ENCODE data around the gene NDUFS6. TPM values are rescaled to one million over a fixed set of nuclear protein-coding genes. Genes with fewer than 3 reads are reported as not detected.

Gene NDUFS6
- 26.7 and 42.8 TPM in 2 replicates for total RNA-seq

DNA sequence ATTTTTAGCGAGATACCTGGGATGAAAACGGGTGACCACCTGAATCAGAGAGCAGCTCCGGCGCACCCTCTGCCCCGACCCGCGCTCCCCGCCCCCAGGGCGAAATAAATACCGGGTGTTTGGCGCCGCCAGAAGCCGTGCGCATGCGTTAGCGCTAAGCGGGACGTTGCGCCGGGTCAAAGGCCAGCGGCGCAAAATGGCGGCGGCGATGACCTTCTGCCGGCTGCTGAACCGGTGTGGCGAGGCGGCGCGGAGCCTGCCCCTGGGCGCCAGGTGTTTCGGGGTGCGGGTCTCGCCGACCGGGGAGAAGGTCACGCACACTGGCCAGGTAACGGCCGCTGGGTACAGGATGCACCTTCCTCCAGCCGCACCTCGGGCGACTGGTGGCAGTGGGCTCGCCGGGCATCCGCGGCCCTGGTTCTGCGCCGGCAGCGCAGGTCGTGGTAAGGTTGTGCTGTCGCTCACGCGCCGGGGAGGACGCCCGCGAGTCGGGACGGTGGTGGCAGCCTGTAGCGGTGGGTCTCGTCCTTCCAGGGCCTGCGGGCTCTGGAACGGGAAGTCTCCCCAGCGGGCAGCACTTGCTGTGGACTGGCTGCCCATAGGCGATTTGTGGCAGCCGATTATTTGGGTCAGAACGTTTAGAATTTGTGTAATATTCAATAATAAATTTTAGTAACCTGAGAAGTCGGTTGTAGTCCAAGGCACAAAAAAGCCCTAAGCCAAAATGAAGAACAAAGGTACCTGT lies at the start of gene NDUFS6:
NDUFS6 (plus strand) TSS at position 186 of the 745 bp plus-strand sequence; CDS start at position 197, 11 bp downstream.
- DNase-seq (ENCODE audit: low read depth), result no peak

DNA sequence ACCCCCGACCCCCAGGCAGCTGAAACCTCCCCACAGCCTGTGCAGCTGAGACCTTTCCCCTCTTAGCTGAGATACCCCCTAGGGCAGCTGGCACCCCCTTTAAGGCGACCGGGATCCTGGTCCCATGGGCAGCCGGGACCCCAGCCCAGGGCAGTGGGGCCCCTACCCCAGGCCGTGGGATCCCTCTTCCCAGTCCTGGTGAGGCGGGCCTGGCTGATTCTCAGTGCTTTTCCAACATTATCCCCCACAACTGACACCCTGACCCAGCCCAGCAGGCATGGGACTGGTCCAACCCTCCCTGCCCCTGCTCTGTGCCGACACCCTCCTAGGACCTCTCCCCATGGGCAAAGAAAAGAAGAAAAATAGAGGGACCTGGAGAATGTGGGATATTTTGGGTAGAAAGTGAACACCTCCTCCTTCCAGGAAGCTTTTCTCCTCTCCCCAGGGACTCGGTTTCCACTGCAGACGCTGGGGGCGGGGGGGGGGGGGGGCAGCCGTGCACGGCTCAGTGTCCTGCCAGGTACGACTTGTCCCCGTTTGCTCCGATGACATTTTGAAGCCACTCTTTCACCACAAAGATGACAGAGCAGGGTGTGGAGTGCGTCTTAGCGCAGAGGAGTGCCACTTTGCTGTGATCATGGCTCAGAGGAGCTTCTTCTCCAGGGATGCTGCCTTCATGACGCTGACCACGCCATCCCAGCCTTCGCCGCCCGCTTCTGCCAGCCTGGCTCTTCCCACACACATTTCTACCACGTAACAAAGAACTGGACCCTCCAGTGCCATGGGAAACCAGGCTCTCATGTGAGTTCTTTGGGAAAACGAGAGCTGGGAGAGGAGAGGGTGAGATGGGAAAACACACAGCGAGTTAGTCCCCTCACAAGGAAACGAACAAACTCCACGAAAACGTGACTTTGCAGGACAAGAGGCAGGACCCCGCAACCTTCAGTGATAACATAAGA lies 49.1 kb upstream of the NDUFS6 start:
- no peak for DNase-seq (ENCODE audit: low read depth)

- no peak for DNase-seq (ENCODE audit: low read depth)
Observed at GRCh38 chr5:1752881-1753280, 48.3 kb upstream of the NDUFS6 start.

DNA sequence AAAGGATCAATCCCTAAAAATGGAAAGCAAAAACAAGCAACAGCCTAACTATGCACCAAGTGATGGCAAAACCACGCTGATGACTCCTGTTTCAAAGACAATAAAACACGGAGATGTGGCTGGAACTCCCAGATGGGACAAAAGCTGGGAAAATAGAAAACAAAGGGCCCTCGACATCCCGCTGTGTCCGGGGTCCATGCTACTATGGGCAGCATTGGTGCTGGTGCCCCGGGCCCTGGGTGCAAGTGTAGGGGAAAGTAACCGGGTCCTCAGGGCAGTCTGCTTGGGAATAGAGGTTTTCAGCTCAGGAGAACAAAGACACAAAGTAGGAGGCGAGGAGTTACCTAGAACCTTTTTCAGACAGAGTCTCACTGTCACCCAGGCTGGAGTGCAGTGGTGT lies 47.7 kb upstream of the NDUFS6 start:
- DNase-seq (ENCODE audit: low read depth), result no peak

DNA sequence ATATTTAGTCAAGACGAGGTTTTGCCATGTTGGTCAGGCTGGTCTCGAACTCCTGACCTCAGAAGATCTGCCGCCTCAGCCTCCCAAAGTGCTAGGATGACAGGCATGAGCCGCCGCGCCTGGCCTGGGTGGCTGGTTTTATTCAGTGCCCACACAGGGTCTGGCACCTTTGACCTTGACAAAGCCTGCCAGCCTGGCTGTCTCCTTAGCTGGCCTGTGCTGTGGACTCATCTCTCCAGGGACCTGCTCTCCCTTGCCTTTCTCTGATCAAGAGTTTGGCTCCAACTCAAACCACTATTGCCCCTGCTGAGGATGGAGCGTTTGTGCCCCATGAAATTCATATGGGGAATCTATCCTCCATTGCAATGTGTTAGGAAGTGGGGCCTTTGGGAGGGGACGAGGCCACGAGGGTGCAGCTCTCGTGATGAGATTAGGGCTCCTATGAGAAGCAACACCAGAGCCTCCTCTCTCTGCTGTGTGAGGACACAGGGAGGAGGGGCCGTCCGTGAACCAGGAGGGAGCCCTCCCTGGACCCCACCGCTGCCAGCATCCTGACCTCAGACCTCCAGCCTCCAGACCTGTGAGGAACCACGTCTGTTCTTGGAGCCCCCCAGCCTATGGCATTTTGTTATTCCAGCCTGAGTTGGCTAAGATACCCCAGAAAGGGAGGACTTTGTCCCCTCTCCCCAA lies 46.5 kb upstream of the NDUFS6 start:
- DNase-seq (ENCODE audit: low read depth), result no peak

DNA sequence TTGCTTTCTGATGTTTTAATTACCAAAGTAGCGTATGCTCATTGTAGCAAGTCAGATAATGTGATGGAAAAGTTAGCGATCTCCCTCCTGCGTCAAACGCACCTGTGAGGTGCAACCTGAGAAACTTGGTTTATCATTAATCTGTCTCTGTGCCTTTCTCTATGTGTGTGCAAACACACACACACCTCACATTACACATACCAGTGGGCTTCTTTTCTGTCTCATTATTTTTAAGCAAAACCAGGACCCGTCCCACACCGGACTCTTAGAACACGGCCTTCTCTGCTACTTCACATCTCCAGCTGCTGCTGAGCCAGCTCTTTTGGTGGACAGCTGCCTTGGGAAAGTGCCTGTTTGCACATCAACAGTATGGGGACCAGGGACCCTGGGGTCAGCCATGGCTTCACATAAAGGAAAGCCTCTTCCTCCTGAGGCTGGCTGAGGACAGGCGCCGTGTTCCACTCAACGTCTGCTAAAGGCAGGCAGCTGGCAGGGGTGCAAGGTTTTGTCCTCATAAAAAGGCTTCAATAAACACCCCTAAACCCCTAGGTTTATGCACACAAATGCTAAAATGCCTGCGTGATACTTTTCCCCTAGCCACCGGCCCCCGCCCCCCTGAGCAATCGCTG lies 45.8 kb upstream of the NDUFS6 start:
- DNase-seq (ENCODE audit: low read depth), result no peak

- no peak for DNase-seq (ENCODE audit: low read depth)
Observed at GRCh38 chr5:1756481-1756880, 44.7 kb upstream of the NDUFS6 start.

- DNase-seq (ENCODE audit: low read depth), result no peak
Observed at GRCh38 chr5:1757511-1757910, 43.7 kb upstream of the NDUFS6 start.

GRCh38 chr5:1758574-1758973 lies 42.6 kb upstream of the NDUFS6 start:
- DNase-seq (ENCODE audit: low read depth), result no peak

- no peak for DNase-seq (ENCODE audit: low read depth)
Observed at GRCh38 chr5:1759378-1759970, 41.7 kb upstream of the NDUFS6 start.

GRCh38 chr5:1760231-1760630 lies 41.0 kb upstream of the NDUFS6 start:
- no peak for DNase-seq (ENCODE audit: low read depth)

DNA sequence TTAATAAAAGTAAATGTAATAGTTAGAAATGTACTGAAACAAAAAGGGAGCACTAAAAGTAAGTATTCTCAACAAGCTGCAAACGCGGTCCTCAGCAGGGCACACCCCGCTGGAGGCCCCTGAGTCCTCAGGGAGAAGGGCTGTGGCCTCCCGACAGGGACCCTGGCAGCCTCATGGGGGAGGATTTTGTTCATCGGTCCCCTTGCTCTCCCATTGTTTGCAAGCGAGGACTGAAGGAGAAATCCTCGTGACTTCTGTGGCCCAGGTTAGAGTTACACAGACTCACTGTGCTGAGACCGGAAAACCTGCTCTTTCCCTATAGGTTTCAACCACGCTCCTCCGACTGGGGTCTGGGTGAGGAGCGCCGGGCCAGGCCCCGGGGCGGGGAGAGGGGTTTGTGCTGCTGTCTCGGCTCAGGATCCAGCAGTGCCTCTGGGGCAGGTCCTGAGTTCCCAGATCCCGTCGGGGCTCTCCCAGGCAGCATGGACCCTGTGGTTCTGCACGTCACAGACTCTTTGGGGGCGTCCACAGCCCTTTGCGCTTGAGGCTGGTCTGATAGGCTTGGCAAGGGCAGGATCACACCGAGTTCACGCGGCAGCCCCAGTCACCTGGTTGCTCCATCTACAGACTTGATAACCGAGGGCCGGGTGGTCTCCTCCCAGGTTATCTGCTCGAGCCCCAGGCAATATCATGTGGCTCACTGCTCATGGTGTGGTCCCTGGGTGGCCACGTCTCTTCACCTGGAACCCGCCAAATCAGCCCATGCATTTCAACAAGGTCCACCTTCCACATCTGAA lies 40.4 kb upstream of the NDUFS6 start:
- DNase-seq (ENCODE audit: low read depth), result no peak

- DNase-seq (ENCODE audit: low read depth), result no peak
Observed at GRCh38 chr5:1761453-1761755, 39.8 kb upstream of the NDUFS6 start.

- DNase-seq (ENCODE audit: low read depth), result no peak
Observed at GRCh38 chr5:1762121-1762882, 38.9 kb upstream of the NDUFS6 start.

DNA sequence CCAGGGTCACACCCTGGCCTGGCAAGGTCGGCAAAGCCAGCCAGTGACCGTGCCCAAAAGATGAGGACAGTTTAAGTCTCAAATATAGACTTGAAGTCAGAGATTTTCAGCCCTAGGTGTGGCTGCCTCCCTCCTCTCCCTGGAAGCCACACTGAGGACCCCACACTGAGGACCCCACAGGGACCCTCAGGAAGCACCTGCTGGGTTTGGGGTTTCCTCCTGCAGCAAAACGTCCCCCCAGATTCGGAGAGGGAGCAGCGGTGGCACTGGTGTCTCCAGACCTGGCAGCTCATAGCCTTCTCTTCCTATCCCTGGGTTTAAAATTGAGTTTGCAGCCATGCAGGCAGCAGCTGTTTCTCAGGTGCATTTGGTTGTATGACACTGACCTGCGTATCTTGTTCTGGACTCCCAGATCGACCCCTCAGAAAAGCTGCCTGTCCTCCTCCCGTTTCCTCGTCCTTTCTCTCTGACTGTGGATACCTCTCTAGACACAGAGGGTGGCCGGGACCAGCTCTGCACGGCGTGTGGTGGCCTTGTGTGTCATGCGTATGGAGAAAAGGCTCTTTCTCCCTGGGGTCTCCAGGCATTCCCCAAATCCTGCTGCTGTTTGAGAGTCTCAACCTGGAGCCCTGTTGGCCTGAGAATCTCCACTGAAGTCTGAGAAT lies 38.2 kb upstream of the NDUFS6 start:
- no peak for DNase-seq (ENCODE audit: low read depth)

- DNase-seq (ENCODE audit: low read depth), result peak; percentile 48
Observed at GRCh38 chr5:1763548-1763911, 37.7 kb upstream of the NDUFS6 start.

DNA sequence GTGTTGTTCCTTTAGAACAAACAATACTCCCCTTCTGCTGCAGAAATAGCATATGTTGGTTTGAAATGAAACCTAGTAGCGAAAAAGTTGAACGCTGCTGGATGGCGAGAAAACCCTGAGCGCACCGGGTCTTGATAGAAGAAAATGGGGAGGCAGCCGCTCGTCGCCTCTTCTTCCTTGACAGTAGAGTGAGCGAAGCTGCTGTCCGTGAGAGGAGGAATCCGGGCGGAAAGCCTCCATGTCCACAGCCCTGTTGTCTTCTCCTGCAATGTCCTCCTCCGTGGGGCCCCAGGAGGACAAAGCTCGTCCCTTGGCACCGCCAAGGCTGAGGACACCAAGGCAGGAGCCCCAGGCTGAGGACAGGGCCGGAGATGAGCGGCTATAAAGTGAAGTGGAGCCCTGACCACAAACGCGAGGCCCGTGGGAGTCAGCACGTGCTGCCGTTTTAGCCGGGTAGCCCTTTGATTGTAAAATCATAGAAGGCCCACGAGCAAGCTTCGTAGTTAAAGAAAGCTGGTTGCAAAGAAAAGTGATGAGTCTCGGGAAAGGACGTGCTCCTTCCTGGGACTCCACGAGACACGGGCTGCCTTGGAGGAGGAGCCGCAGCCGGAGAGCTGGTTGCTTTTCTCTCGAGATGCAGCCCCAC lies 37.1 kb upstream of the NDUFS6 start:
- DNase-seq (ENCODE audit: low read depth), result no peak

DNA sequence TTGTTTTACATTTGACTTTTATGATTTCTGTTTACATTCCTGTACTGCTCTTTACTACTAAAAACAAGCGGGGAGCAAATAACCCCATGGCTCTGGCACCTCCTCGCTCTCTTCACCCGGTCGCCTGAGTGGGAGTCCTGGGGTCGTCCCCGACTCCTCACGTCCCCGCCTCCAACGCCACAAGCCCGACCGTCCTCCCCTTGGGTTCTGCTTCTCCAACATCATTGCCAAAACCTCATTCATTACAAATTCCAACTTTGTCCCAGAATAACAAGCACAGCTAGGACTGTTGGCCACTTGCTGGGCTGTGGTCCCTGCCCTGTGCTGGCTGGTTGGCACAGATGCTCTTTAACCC lies 36.6 kb upstream of the NDUFS6 start:
- DNase-seq (ENCODE audit: low read depth), result no peak
